PC-3 (cell line): ENCODE results near the gene FGGY.

Experiments used
- CTCF ChIP-seq: fragments of 300-600 bp; sonication (generic); conservative IDR thresholded peaks from 2 replicates; pipeline ENCODE4 v1.5.1; 2017; ENCODE audit warnings: antibody characterized with exemption, low read depth, mild to moderate bottlenecking, low read length
- EZH2 ChIP-seq: fragments of 300-600 bp; sonication (generic); IDR thresholded peaks from one replicate; pipeline ENCODE4 v1.6.1; 2017; ENCODE audit warnings: antibody characterized with exemption, mild to moderate bottlenecking, low read length; ENCODE audit not compliant: unreplicated experiment

- TF ChIP-seq EZH2 = no peak
- TF ChIP-seq CTCF = no peak
Observed at GRCh38 chr1:59617434-59617833, 320.5 kb downstream of the FGGY start.
